Measurements from ENCODE around the gene TPP2.

The TPP2 gene

DNA sequence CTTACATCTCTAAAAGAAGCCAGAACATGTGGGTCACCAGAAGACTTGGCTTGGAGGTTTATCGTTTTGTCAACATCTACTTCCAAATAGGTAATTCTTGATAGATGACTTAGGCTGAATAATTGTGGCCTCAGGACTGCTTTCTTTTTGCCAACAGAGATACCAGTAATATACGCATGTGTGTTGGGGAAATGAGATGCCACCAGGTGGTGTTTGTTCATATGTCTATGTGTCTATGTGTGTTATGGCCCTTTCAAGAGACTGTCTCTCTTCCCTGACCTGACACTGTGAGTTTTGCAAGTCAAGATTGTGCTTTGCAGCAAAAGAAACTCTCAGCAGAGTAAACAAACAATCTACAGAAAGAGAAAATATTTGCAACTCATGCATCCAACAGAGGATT, 129.6 kb downstream of the TPP2 start:
- Histone ChIP-seq H3K9ac (ENCODE audit: low read length) (no peak overlapping the region), H3K27me3 (ENCODE audit: control insufficient read depth, insufficient read depth, low read length) (no peaks in the 10 kb centered on the region), H3K4me3 (ENCODE audit: low read length) (no peak overlapping the region), H3K27ac (ENCODE audit: low read depth, low read length) (no peak overlapping the region), H3K4me1 (ENCODE audit: control insufficient read depth, insufficient read depth, low read length) (no peaks in the 10 kb centered on the region), H3K36me3 (ENCODE audit: control insufficient read depth, insufficient read depth, low read length) (no peaks in the 10 kb centered on the region)

All from rectal smooth muscle tissue (tissue), 1 donor.